Left colon (tissue), 2 donors: ENCODE measurements around the gene FOXK2. TPM values are rescaled to one million over a fixed set of nuclear protein-coding genes. Genes with fewer than 3 reads are reported as not detected.

Experiments
- ATAC-seq: fragments of 200-7000 bp; cut with Tn5 transposase; one replicate; pipeline ENCODE4 v1.9.1; 2020; ENCODE audit warnings: mild to moderate bottlenecking, moderate library complexity
- DNase-seq, 2 donors: peaks; one replicate each; pipeline ENCODE4 v3.0.0-alpha.2; 2020
- intact Hi-C, 2 donors: fragments of 100-400 bp; cut with DNase I in 1 of 2; cut with micrococcal nuclease in 1 of 2; formaldehyde crosslinking; loops; one replicate each; pipeline versions ENCODE4 v1.11.2 to v1.14.0; 2022; cut with DNase I, micrococcal nuclease
- total RNA-seq, 2 donors: library from RNA; stranded (reverse); fragmentation: NEBNext Ultra II Directional; extraction: Animal tissue kit (Norgen Biotek cat#: 25700); gene quantifications; one replicate each; pipeline ENCODE4 v1.2.1, GENCODE V29; 2021
- donor health status: DM: no; HTN: no; CAD: no.
- donor health status: DM: yes; HTN: yes; CAD: no.

The FOXK2 gene
- total RNA-seq, 2 donors from 2014 or later = 40.4 to 48.7 TPM

DNA sequence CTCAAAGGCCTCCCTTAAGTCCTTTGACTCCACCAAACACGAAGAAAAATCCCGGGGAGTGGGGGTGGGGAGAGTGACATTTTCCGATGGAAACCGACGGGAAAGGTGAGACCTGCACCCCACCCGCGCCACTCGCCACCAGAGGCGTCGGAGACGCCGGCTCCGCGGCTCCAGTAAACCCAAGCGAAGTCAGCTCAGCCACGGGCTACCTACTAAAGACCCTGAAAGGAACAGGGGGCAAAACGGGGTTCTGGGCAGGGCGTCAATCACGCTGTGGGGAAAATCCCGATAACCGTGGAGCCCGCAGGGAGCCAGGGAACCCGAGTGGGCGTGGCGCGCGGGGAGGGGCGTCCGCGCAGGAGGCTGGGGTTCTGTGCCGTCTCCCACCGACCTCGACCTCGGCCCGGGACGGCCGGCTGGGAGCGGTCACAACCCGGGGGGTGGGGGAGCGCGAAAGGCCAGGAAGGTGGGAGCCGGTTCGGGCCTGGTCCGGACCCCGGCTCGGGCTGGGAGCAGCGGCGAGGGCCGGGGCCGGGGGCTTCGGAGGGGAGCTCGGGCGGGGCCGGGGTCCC, 128.1 kb downstream of the FOXK2 start:
- ATAC-seq = peak; percentile 44
- intact Hi-C loops = no loop called here
- DNase-seq = peak in 1 of 2 donors; percentile 62

DNA sequence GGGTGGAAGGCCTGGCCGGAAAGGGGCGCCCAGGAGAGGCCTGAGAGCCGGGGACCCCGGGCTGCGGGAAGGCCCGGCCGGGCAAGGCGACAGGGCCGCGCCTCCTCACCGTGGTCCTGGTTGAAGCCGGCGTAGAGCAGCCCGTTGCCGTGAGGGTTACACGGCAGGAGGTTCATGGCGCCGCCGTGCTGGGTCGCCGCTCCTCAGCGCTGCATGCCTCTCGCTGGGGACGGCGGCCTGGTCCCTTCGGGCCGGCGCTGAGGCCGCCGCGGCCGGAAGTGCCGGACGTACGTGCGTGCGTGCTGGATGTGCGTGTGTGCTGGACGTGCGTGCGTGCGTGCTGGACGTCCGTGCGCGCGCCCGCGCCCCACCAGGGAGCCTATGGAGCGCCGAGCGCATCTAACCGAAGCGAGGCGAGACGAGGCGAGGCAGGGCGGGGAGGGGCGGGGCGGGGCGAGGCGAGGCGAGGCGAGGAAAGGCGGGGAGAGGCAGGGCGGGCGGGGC, 128.7 kb downstream of the FOXK2 start, which contains the start of gene WDR45B:
WDR45B (minus strand) TSS at position 280 of the 504 bp plus-strand sequence; CDS start at position 176, 104 bp downstream.
- peak; percentile 94 for ATAC-seq
- peak; percentile 95 to 97 for DNase-seq
- intact Hi-C loops = no loop called here

DNA sequence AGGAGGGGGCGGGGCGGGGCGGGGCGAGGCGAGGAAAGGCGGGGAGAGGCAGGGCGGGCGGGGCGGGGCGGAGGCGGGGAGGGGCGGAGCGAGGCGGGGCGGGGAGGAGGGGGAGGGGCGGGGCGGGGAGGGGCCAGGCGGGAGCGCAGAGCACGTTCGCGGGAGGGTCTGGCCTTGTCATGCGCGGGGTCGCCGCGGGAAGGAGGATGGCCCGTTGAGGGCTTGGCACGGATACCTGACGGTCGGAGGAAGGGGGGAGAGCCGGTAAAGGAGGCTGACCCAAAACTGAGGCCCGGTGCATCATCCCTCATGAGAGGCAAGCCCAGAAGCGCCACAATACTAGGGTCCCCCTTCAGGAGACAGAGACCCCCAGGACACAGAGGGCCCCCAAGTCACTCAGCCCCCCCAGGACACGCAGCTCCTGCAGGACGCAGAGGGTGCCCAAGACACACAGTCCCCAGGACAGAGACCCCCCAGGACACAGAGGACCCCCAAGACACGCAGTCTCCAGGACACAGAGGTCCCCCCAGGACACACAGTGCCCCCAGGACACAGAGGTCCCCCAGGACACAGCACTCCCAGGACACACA, 129.3 kb downstream of the FOXK2 start:
- peak; percentile 70 to 72 for DNase-seq
- peak; percentile 14 for ATAC-seq
- intact Hi-C loops = no loop called here

DNA sequence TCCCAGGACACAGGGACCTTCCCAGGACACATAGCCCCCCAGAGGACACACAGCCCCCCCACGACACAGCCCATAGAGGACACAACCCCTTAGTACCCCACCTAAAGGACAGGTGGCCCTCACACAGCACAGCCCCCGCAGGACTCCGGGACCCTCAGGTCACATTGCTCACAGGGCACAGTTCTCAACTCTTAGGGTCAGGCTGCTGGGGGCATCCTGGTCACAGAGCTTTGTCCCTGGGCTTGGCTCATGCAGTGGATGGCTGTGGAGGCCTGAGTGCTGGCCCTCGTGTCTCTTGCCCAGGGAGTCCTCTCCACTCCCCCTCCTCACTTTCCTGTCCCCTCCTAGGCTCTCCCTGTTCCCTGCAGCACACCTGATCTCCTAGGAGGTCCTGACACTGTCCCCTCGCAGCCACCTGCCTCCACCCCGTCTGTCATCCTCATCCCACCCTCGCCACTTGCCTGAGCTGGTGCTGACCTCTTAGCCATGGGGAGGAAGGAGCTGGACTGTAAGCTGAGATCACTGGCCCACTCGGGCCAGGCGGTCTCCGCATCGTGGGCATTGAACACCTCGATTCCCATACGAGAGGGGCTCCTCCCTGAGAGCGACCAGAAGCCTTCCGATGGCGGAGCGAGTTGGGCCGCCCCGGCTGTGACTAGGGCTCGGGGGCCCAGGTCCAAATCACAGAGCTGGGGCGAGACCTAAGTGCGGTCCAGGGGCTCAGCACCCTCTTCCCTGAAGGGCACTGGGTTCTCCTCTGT, 130.1 kb downstream of the FOXK2 start:
- DNase-seq (no peak), ATAC-seq (no peak)
- intact Hi-C loops = no loop called here

DNA sequence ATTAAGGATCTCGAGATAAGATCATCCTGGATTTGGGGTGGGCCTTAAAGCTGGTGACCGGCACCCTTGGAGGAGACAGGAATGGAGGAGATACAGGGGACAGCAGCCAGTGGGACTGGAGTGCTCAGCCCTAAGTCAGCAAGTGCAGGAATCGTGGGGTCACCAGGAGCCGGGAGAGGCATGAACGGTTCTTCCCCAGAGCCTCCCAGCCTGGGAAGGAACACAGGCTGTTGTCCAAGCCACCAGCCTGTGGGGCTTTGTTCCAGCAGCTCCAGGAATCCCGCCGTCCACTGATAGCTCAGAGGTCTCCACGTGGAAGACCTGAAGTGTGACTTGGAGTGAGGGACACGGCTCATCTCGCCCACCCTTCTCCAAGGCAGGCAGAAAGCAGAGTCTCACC, 131.2 kb downstream of the FOXK2 start:
- ATAC-seq = no peak
- no peak for DNase-seq
- intact Hi-C loops = no loop called here

DNA sequence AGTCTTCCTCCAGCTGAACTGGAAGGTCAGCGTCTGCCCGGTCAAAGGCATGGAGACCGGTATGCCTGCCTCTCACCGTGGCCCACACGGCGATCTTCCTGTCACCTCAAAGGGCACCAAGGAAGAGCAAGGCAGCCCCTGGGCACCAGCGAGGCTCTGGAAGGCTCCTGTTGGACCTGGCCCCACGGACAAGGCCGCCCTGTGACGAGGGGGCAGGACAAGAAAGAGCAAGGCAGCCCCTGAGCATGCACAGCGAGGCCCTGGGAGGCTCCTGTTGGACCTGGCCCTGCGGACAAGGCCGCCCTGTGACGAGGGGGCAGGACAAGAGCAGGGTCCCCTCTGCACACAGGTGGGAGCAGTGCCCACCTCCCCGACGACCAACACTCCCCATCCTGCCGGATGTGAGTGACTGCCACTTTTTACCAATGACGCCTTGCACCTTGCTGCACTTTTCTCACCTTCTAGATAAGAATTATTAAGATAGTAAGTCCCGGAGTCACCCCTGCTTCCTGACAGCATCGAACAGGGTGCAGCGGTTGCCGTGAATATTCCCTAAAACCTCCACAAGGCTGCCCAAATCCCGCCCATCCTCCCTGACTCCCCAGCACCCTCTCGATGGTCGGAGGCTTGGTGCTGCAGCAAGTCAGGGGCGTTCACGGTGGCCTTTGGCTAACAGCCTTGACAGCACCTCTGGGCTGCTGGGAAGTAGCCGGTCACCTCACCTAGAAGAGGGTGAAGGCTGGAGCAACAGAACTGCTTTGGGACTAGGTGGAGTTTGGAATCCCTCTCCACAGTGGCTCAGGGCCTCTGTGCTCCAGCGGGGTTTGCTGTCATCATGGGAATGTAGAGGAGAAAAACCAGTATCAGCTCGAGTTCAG, 134.4 kb downstream of the FOXK2 start:
- ATAC-seq (peak; percentile 4), DNase-seq (no peak)
- intact Hi-C loops = no loop called here

Other genes starting within 250 kb of the FOXK2 start
- gene CSNK1D, start 246.0 kb upstream of the FOXK2 start, total RNA-seq = 100 to 1,000 TPM; 165 to 166 TPM
- 10 to 100 TPM in 1 of 2 donors, 1 to 10 TPM in 1; 5.2 to 10.0 TPM for gene CD7, start 202.1 kb upstream of the FOXK2 start, total RNA-seq
- gene SECTM1, start 186.0 kb upstream of the FOXK2 start, total RNA-seq = 100 to 1,000 TPM in 1 of 2 donors, 10 to 100 TPM in 1; 78.5 to 127 TPM
- gene TEX19, start 160.5 kb upstream of the FOXK2 start, total RNA-seq = not detected
- not detected for gene UTS2R, start 148.0 kb upstream of the FOXK2 start, total RNA-seq
- 10 to 100 TPM; 27.7 to 32.0 TPM for gene HEXD, start 101.4 kb upstream of the FOXK2 start, total RNA-seq
- 10 to 100 TPM; 28.8 to 31.1 TPM for gene OGFOD3, start 101.1 kb upstream of the FOXK2 start, total RNA-seq
- 10 to 100 TPM; 60.8 to 77.8 TPM for gene CYBC1, start 69.0 kb upstream of the FOXK2 start, total RNA-seq
- gene NARF, start 61.0 kb upstream of the FOXK2 start, total RNA-seq = 10 to 100 TPM; 47.6 to 50.9 TPM
- 10 to 100 TPM; 67.1 to 77.9 TPM for gene WDR45B, start 128.7 kb downstream of the FOXK2 start, total RNA-seq
- gene RAB40B, start 179.0 kb downstream of the FOXK2 start, total RNA-seq = 10 to 100 TPM; 29.4 to 29.5 TPM
- 10 to 100 TPM; 32.0 to 32.4 TPM for gene FN3KRP, start 197.0 kb downstream of the FOXK2 start, total RNA-seq
- gene FN3K, start 215.9 kb downstream of the FOXK2 start, total RNA-seq = 10 to 100 TPM; 48.3 to 63.1 TPM
- gene TBCD, start 232.3 kb downstream of the FOXK2 start, total RNA-seq = 10 to 100 TPM; 44.4 to 54.1 TPM